Measurements from ENCODE around the gene IRF3. TPM values are rescaled to one million over a fixed set of nuclear protein-coding genes. Genes with fewer than 3 reads are reported as not detected.
A peak's percentile ranks its signal among the peaks of the same experiment; 100 is the strongest.

Gene IRF3
- total RNA-seq, 1 experiment from 2014 or later: 205 TPM

DNA sequence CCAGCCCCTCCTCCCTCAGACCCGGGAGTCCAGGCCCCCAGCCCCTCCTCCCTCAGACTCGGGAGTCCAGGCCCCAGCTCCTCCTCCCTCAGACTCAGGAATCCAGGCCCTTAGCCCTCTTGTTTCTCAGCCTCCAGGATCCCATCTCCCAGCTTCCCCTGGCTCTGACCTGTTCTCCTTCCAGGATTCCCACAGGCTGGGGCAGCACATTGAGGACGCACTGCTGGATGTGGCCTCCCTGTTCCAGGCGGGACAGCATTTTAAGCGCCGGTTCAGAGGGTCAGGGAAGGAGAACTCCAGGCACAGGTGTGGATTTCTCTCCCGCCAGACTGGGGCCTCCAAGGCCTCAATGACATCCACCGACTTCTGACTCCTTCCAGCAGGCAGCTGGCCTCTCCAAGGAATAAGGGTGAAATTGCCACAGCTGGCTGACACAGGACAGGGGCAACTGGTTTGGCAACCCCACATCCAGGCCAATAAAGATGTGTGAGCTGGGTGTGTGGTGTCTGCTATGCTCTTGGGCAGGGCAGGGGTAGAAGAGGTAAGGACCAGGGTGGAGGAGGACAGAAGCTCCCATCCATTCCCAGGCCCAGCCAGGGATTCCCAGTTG lies 47.7 kb upstream of the IRF3 start:
- WGBS (ENCODE audit: extremely low coverage, insufficient read length, low lambda C conversion rate): no CpG with 5 or more reads among the region's 8 CpGs
- no peak overlapping the region for H3K4me2 ChIP-seq (ENCODE audit: insufficient read depth, insufficient read length, low read length)
- no peak overlapping the region for H3K27ac ChIP-seq (ENCODE audit: insufficient read length, low read depth, low read length)
- H3K27me3 ChIP-seq (ENCODE audit: insufficient read depth, low read length): no peaks in the 10 kb centered on the region
- no peaks in the 10 kb centered on the region for H3K9me3 ChIP-seq (ENCODE audit: control insufficient read depth, low read depth, low read length)
- no peak overlapping the region for H4K8ac ChIP-seq (replicated peaks; ENCODE audit: insufficient read length, low read depth, low read length)
- no peak overlapping the region for H4K5ac ChIP-seq (ENCODE audit: insufficient read length, low read depth, low read length)
- H4K91ac ChIP-seq (ENCODE audit: insufficient read length, low read depth, low read length): no peak overlapping the region
- Mint-ChIP-seq H3K36me3 (ENCODE audit: insufficient read depth in 1 of 3, low read depth in 3 of 3) (peaks cover 36 to 53% (median 52%) of the 10 kb centered on the region in 3 experiments), H3K27ac (peak overlapping the region in 1 of 3 experiments; percentile 40; a peak in 1 of 7 replicates), H3K27me3 (ENCODE audit: low read depth) (peaks cover 2% of the 10 kb centered on the region; the same call in 1 of the 2 replicates), H3K4me1 (peaks cover 3 to 9% of the 10 kb centered on the region in 2 experiments), H3K9me3 (peaks cover 3% of the 10 kb centered on the region in 2 experiments; a peak in 2 of 5 replicates), H3K4me3 (no peak overlapping the region)
- no peak overlapping the region for H3T11ph ChIP-seq (ENCODE audit: low read length)
- H3K23me2 ChIP-seq (ENCODE audit: insufficient read length, low read depth, low read length, poor library complexity, severe bottlenecking): no peaks in the 10 kb centered on the region
- no peak overlapping the region for H3K56ac ChIP-seq (ENCODE audit: insufficient read length, low read depth, low read length)
- no peak for DNase-seq
- no peak overlapping the region for H2BK20ac ChIP-seq (ENCODE audit: low read depth, low read length, poor library complexity, severe bottlenecking)
- no peak overlapping the region for H2AFZ ChIP-seq (ENCODE audit: low read length)
- H3K79me2 ChIP-seq (ENCODE audit: insufficient read depth, low read length): no peaks in the 10 kb centered on the region
- no peaks in the 10 kb centered on the region for H3K79me1 ChIP-seq (ENCODE audit: insufficient read depth, low read depth, low read length, poor library complexity, severe bottlenecking)
- no peak overlapping the region for H3K4ac ChIP-seq (ENCODE audit: low read depth, low read length)
- no peak overlapping the region for H2BK12ac ChIP-seq (ENCODE audit: insufficient read length, low read depth, low read length)
- H3K4me1 ChIP-seq (ENCODE audit: insufficient read depth, low read length): no peaks in the 10 kb centered on the region
- no peak overlapping the region for H3K14ac ChIP-seq (ENCODE audit: insufficient read depth, low read length)
- H3K23ac ChIP-seq (ENCODE audit: insufficient read length, low read depth, low read length): no peak overlapping the region
- H2BK15ac ChIP-seq (ENCODE audit: low read depth, low read length): no peak overlapping the region
- no peak overlapping the region for H3K18ac ChIP-seq (ENCODE audit: insufficient read length, low read depth, low read length)
- no peak for TF ChIP-seq CTCF (conservative IDR thresholded peaks at IDR 0.05)
- no peak overlapping the region for H2AK5ac ChIP-seq (ENCODE audit: insufficient read length, low read length)
- no peaks in the 10 kb centered on the region for H4K20me1 ChIP-seq (ENCODE audit: control insufficient read depth, insufficient read depth, insufficient read length)
- no peak overlapping the region for H2BK120ac ChIP-seq (ENCODE audit: low read depth, low read length, poor library complexity, severe bottlenecking)
- no peak overlapping the region for H3K9ac ChIP-seq (ENCODE audit: extremely low read depth, insufficient read length, low read length)
- no peak overlapping the region for H2BK5ac ChIP-seq (ENCODE audit: insufficient read length, low read length)
